ACC112 (cell line): Measurements from ENCODE around the gene RDH5.

Experiments used
- H2AFZ ChIP-seq: fragments of 200-600 bp; sonication (generic); one replicate; pipeline ENCODE4 v1.6.0; 2017; ENCODE audit warnings: antibody characterized with exemption, low read length; ENCODE audit not compliant: unreplicated experiment
- H3K27ac ChIP-seq: fragments of 200-600 bp; sonication (generic); 2 replicates; pipeline ENCODE4 v1.5.1; 2014; ENCODE audit warnings: low read depth, mild to moderate bottlenecking, antibody characterized with exemption, low read length, moderate library complexity
- H3K27me3 ChIP-seq: fragments of 200-600 bp; sonication (generic); 2 replicates; pipeline ENCODE4 v1.6.1; 2014; ENCODE audit warnings: mild to moderate bottlenecking, antibody characterized with exemption, low read length, moderate library complexity, mixed read lengths; ENCODE audit not compliant: insufficient read depth
- H3K36me3 ChIP-seq: fragments of 200-600 bp; sonication (generic); 2 replicates; pipeline ENCODE4 v1.6.1; 2016; ENCODE audit warnings: mild to moderate bottlenecking, antibody characterized with exemption, low read length, moderate library complexity, mixed read lengths; ENCODE audit not compliant: insufficient read depth
- H3K4me1 ChIP-seq: fragments of 200-600 bp; sonication (generic); one replicate; pipeline ENCODE4 v1.6.1; 2016; ENCODE audit warnings: low read length, mixed read lengths; ENCODE audit not compliant: insufficient read depth, unreplicated experiment, control insufficient read depth
- H3K4me3 ChIP-seq: fragments of 200-600 bp; sonication (generic); 2 replicates; pipeline ENCODE4 v1.5.1; 2014; ENCODE audit warnings: mild to moderate bottlenecking, low read depth, low read length
- H3K79me2 ChIP-seq: fragments of 200-600 bp; sonication (generic); one replicate; pipeline ENCODE4 v1.6.0; 2016; ENCODE audit warnings: low read length; ENCODE audit not compliant: control insufficient read depth, unreplicated experiment, insufficient read depth

Gene RDH5

GRCh38 chr12:55739025-55739378 lies 18.8 kb downstream of the RDH5 start:
- Histone ChIP-seq H3K36me3 (no peaks in the 10 kb centered on the region), H3K79me2 (no peaks in the 10 kb centered on the region), H3K27me3 (no peaks in the 10 kb centered on the region), H3K27ac (no peak overlapping the region), H2AFZ (no peak overlapping the region), H3K4me1 (peaks cover 18% of the 10 kb centered on the region), H3K4me3 (peak overlapping the region; percentile 89)

- Histone ChIP-seq H3K36me3 (no peaks in the 10 kb centered on the region), H3K4me1 (peaks cover 38% of the 10 kb centered on the region), H3K4me3 (peak overlapping the region; percentile 68), H3K79me2 (peaks cover 6% of the 10 kb centered on the region), H3K27ac (no peak overlapping the region), H2AFZ (no peak overlapping the region), H3K27me3 (no peaks in the 10 kb centered on the region)
Measured at GRCh38 chr12:55741931-55742680, 21.9 kb downstream of the RDH5 start.

DNA sequence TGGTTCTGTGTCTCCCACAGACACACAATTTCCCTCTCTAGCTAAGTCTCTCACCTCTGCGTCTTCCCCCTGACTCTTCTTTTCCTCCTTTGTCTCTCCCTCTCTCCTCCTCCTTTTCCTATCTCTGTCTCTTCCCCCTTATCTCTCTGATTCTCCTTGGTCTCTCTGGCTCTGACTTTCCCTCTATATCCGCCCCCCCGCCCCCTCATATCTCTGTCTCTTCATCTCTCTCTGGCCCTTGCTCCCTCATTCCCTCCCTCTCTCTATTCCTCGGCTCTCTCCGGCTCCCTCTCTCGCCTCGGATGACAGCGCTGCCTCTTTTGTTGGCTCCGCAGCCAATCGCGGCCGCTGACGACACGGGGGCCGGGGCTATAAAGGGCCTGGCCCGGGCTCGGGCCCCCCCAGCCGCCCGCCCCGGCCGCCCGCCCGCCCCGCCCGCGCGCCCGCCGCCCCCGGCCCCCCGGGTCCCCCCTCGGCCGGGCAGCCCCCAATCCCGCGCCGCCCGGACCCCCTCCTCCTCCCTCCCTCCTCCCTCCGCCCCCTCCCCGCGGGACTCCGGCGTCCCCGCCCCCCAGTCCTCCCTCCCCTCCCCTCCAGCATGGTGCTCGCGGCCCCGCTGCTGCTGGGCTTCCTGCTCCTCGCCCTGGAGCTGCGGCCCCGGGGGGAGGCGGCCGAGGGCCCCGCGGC lies 22.7 kb downstream of the RDH5 start, which contains the start of gene GDF11:
TSS of gene GDF11 (plus strand) at position 404 of the 687 bp plus-strand sequence. CDS start at position 599, 195 bp downstream.
- Histone ChIP-seq H2AFZ (peak within 1 kb of the TSS; percentile 8), H3K4me1 (peaks cover 30% of the 10 kb centered on the region), H3K36me3 (no peaks in the 10 kb centered on the region), H3K27me3 (no peaks in the 10 kb centered on the region), H3K4me3 (peak within 1 kb of the TSS; percentile 82), H3K27ac (no peak within 1 kb of the TSS), H3K79me2 (peaks cover 6% of the 10 kb centered on the region)

- Histone ChIP-seq H3K79me2 (peaks cover 6% of the 10 kb centered on the region), H3K4me1 (peaks cover 27% of the 10 kb centered on the region), H3K27ac (no peak overlapping the region), H2AFZ (peak overlapping the region; percentile 8), H3K36me3 (no peaks in the 10 kb centered on the region), H3K4me3 (peak overlapping the region; percentile 82), H3K27me3 (no peaks in the 10 kb centered on the region)
Measured at GRCh38 chr12:55743406-55744339, 23.5 kb downstream of the RDH5 start.

- no peak overlapping the region for H2AFZ ChIP-seq
- no peak overlapping the region for H3K27ac ChIP-seq
- no peaks in the 10 kb centered on the region for H3K36me3 ChIP-seq
- H3K4me1 ChIP-seq: peaks cover 27% of the 10 kb centered on the region
- H3K4me3 ChIP-seq: peak overlapping the region; percentile 82
- no peaks in the 10 kb centered on the region for H3K27me3 ChIP-seq
- peaks cover 6% of the 10 kb centered on the region for H3K79me2 ChIP-seq
Measured at GRCh38 chr12:55744340-55745030, 24.3 kb downstream of the RDH5 start.

DNA sequence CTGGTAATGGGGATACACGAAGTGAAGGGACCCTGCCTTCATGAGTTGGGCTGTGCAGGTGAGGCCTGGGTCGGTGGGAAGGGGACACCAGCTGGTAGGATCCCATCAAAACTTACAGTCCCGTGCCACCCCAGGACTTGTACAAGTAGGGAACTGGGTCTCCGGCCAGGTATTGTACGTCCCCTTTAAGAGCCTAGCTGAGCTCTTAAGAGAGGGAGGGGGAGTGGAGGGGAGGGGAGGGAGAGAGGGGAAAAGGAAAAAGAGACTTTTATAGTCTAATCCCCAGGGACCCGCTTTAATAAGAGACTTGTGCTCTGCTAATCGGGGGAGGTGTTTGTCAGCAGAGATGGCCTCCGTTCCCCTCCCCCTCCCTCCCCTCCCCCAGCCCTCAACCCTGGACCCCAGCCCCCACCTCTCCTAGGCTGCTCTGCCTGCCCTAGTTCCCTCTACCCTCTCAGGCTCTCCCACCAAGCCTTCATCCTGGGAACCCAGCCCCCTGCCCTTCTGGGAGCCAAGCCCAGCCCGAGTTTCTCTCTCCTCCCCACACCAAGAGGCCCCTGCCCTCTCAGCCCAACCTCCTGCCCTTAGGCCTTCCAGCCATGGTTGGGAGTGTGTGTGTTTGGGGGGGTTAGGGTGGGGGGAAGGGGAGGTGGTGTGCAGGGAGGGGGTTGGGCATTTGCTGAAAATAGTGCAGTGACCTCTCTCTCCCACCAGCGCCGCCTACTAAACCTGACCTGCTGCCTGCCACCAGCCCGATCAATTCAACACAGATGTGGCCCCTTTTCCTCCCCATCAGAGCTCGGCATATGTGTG lies 25.4 kb downstream of the RDH5 start:
- Histone ChIP-seq H3K36me3 (no peaks in the 10 kb centered on the region), H3K27me3 (no peaks in the 10 kb centered on the region), H3K79me2 (peaks cover 6% of the 10 kb centered on the region), H3K27ac (no peak overlapping the region), H3K4me3 (peak overlapping the region; percentile 82), H2AFZ (no peak overlapping the region), H3K4me1 (peaks cover 27% of the 10 kb centered on the region)

DNA sequence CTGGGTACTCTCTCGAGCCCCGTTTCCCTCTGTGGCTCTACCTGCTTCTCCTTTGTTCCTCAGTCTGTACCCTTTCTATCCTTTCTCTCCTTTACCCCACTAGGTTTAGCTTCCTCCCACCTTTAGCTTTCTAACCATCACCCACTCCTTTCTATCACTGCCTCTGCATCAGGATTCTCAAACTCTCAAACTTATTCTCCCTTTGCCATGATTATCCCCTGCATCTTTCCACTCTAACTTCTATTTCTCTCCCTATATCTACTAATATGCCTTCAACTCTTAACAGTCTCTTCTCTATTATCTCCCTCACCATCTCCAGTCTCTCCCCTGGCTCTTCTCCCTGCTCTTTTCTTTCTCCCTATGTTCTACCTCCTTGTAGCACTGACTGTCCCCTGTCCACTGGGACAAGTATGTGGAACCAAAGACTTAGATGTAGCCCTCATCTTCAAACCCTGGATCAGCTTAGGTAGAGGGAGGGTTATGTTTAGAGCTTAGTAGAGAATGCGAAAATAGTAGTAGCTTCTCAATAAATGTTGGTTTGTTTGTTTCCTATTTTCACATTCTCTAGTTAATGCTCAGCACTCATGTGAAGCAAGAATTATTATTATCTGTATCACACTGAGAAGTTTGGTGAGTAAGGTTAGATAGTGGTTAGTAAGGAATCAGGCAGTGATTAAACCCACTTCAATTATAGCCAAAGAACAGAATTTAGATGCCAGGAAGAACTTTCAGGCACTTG lies 26.1 kb downstream of the RDH5 start:
- H3K4me3 ChIP-seq: no peak overlapping the region

GRCh38 chr12:55746913-55747231 lies 26.7 kb downstream of the RDH5 start:
- Histone ChIP-seq H3K27me3 (no peaks in the 10 kb centered on the region), H3K79me2 (peaks cover 6% of the 10 kb centered on the region), H2AFZ (no peak overlapping the region), H3K4me1 (peaks cover 27% of the 10 kb centered on the region), H3K4me3 (no peak overlapping the region), H3K27ac (no peak overlapping the region), H3K36me3 (no peaks in the 10 kb centered on the region)

More for the DNA sequence above, 26.1 kb downstream of the RDH5 start:
- H3K27me3 ChIP-seq: no peaks in the 10 kb centered on the region
- H3K36me3 ChIP-seq: no peaks in the 10 kb centered on the region
- peaks cover 6% of the 10 kb centered on the region for H3K79me2 ChIP-seq
- H2AFZ ChIP-seq: no peak overlapping the region
- peak overlapping the region; percentile 9; the same call in 1 of the 2 replicates for H3K27ac ChIP-seq
- H3K4me1 ChIP-seq: peaks cover 27% of the 10 kb centered on the region

DNA sequence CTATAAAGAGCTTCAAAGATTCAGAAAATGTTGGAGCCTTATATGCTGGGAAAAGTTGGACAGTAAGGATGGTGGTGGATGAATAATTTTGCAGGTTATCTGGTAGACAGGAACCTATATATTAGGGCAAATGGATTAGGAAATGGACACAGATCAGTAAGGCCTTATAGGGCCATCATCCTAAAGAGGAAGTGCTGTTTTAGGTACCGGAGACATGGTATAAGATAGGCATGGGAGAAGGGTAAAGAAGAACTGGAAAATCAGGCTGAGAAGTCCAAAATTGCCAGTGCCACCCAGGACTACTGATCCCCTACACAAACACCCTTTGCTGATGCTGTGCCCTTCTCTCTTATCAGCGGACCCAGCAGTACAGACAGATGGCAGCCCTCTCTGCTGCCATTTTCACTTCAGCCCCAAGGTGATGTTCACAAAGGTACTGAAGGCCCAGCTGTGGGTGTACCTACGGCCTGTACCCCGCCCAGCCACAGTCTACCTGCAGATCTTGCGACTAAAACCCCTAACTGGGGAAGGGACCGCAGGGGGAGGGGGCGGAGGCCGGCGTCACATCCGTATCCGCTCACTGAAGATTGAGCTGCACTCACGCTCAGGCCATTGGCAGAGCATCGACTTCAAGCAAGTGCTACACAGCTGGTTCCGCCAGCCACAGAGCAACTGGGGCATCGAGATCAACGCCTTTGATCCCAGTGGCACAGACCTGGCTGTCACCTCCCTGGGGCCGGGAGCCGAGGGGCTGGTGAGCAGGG lies 28.2 kb downstream of the RDH5 start:
- 0 out of 2 replicates have a peak, but pooled peaks cover 3% of the 10 kb centered on the region for H3K36me3 ChIP-seq
- H3K4me1 ChIP-seq: peaks cover 23% of the 10 kb centered on the region
- no peak overlapping the region for H3K27ac ChIP-seq
- H2AFZ ChIP-seq: no peak overlapping the region
- peaks cover 6% of the 10 kb centered on the region for H3K79me2 ChIP-seq
- no peak overlapping the region for H3K4me3 ChIP-seq
- no peaks in the 10 kb centered on the region for H3K27me3 ChIP-seq
